RCC 7860 (cell line): ENCODE measurements around the gene TMEM151A.
"Not testable (repeated sequence)": the region's sequence is repeated elsewhere in the genome, so short reads cannot be mapped to it uniquely, and the experiment has no call there.

Experiments
- DNase-seq: peaks from one replicate; pipeline ENCODE4 v3.0.0-alpha.2; 2015; ENCODE audit warnings: low spot score
- FAIRE-seq: peaks from 2 replicates; lab custom pipeline; 2012; peaks lifted over from hg19 to GRCh38; lab: Jason Lieb, UNC

Gene TMEM151A

DNA sequence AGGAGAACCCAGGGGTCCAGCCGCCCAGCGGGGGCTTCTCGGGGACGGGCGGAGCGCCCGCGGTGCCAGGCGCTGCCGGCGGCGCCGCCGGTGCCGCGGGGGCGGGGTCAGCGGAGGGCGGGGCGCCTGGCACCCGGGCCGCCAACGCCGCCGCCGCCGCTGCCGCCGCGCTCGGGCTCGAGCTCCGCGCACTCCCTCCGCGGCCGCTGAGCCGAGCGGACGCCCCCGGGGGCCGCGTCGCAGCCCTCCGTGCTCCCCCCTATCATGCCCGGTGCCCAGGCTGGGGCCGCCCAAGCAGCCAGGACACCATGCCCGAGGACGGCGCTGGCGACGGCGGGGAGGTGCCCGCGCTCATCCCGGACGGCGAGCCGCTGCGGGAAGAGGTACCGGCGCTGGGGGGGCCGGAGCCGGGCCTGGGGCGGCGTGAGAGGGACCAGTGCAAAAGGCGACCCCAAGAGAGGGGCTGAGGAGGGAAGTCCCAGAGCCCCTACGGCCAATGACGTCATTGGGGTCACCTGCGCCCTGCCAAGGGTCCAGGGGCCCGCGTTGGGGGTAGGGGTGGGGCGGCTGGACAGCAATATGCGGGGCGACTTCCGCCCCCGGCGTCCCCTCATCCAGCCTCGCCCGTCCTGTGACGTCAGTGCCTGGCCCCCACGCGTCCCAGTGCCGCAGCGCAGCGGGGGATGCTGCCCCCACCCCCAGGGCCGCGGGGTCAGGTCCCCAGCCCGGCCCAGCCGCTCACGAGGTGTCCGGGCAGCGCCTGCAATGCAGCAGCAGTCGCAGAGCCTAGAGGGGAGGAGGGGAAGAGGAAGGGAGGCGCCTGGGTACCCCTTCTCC, at the start of gene TMEM151A:
TMEM151A (plus strand) TSS at position 189 of the 837 bp plus-strand sequence; CDS start at position 309, 120 bp downstream.
- FAIRE-seq (no peak), DNase-seq (no peak)

DNA sequence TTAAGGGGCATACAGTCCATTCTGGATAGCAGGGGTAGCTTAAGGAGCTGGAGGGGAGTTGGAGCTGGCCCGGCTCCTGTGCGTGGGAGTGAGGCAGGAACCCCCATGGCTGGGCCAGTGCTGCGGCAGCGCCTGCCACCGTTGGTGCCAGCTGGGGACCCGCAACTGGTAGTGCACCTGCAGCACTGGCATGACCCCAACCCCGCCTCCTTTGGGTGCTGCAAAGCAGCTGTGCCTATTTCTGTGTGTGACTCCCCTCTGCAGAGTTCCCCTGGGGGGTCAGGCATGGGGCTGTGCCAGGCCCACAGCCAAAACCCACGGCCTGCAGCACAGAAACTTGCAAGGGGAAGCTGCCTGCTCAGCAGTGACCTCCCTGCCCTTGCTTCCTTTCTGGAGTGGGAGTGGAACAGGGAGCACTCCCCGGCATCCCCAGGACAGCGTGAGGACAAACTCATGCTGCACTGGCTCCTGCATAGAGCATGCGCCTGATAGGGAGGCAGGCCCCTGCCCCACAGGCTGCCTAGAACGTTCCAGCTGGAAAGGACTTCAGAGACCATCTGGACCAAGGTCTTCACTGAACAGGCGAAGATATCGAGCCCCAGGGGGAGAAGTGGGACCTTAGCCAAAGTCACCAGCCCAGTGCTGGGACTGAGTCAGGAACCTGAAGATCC, 49.5 kb upstream of the TMEM151A start:
- DNase-seq (no peak), FAIRE-seq (no peak)

DNA sequence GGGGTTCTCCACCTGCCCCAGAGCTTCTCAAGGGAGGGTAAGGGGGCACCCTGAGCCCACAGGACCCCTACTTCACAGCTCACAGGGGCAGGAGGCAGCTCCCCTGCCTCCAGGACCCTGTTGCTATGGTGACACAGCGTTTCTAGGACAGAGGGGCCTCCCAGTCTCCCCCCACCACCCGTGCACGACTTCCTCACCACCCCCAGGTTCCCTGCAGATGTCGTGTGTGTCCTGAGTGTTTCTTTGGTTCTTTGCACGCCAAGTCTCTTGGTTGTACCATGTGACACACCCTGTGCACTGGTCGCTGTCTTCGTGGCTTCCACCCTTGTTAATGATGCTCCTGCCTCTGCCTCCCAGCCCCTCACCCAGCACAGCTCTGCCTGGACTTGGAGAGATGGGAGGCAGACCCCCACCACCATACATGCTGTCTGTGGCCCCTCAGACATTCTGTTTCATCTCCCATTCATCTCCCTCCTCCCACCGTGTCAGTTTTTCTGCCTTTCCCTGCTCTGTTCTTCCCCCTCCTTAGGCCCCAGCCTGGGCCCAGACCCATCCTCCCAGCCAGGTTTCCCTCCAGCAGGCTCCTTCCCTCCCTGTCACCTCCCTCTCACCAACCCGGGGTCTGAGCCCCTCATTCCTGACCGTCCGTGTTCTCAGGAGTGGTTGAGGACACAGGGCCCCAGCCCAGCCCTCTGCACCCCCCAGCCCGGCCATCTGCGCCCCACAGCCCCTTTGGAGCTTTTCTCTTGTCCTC, 47.7 kb upstream of the TMEM151A start:
- DNase-seq (no peak), FAIRE-seq (no peak)

DNA sequence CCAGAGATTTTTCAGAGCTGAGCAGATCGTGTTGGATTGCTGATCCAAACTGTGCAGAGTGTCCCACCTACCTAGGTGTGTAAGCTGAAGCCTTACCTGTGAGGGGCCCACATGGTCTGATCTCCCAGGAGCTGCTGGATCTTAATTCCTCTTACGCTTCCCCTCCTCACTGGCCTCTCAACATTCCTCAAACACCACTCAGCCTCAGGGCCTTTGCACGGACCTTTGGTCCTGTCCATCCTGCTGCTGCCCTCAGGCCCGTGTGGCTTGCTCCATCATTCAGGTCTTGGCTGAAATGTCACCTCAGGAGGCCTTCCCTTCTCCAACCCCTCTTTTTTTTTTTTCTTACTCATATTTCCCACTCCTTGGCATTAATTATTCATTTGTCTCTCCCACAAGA, 44.4 kb upstream of the TMEM151A start:
- DNase-seq (no peak), FAIRE-seq (no peak)

DNA sequence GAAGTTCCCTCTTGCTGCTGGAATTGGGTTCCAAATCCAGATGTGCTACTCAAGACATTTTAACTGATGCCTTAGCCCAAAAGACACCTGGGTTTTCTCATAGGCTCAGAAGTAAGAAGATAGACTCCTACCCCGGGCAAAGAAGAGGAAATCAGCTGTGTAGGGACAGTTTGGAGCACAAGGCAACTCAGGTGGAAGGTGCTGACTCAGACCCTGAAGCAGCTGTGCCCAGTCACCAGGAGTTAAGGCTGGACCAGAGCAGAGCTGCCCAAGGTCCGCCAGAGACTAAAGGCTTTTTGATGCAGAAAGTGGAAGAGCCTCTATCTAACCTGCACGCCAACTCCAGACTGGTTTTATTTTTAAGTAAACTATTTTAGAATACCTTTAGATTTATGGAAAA, 43.9 kb upstream of the TMEM151A start:
- FAIRE-seq (no peak), DNase-seq (no peak)

DNA sequence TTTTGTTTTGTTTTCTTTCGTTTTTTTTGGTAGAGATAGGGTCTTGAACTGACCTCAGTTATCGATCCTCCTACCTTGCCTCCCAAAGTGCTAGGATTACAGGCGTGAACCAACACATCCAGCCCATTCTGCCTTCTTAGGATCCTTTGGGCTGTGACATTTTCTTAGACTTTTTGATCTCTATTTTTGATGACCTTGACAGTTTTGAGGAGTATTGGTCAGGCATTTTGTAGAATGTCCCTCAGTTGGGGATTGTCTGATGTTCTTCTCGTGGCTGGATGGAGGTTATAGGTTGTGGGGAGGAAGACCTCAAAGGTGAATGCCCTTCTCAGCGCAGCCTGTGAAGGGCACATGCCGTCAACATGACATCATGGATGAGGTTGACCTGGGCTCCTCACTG, 42.8 kb upstream of the TMEM151A start:
- no peak for DNase-seq
- no peak for FAIRE-seq

DNA sequence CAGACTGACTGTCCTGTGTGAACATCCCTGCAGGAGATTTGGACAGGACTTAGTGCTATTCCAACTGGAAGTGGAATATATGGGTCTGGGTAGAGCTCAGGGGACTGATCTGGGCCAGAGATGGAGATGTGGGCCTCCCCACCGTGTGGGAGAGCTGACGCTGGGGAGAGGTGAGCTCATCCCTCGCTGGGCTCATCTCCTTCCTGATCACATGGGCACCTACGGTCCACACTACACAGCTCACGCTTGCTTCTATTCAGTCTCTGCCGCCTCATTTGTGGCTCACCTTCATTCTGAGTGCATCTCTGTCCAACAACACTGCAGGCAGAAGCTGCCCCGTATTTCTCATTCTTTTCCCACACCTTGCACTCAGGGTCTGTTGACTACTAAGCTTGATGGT, 39.9 kb upstream of the TMEM151A start:
- FAIRE-seq (no peak), DNase-seq (no peak)

DNA sequence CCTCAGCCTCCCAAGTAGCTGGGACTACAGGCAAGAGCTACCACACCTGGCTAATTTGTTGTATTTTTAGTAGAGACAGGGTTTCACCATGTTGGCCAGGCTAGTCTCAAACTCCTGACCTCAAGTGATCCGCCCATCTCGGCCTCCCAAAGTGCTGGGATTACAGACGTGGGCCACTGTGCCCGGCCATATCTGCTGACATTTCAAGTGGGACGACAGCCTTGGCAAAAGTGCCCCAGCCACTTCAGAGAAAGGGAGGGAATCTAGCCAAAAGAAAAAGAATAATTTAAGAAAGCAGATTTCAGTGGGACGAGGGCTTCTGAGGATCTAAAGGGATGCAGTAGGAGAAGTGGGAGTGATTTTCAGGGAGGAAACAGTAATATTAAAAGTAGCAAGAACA, 38.6 kb upstream of the TMEM151A start:
- DNase-seq, FAIRE-seq: not testable (repeated sequence)

DNA sequence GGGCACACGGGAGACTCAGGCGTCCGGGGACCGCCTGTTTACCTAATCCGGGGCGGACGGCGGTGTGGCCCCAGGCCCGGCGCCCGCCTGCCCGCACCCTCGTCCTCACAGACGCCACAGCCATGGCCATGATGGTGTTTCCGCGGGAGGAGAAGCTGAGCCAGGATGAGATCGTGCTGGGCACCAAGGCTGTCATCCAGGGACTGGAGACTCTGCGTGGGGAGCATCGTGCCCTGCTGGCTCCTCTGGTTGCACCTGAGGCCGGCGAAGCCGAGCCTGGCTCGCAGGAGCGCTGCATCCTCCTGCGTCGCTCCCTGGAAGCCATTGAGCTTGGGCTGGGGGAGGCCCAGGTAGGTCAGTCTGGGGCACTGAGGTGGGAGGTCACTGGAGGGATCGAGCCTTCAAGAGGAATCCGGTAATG, 33.2 kb upstream of the TMEM151A start:
- FAIRE-seq: no peak
- no peak for DNase-seq

DNA sequence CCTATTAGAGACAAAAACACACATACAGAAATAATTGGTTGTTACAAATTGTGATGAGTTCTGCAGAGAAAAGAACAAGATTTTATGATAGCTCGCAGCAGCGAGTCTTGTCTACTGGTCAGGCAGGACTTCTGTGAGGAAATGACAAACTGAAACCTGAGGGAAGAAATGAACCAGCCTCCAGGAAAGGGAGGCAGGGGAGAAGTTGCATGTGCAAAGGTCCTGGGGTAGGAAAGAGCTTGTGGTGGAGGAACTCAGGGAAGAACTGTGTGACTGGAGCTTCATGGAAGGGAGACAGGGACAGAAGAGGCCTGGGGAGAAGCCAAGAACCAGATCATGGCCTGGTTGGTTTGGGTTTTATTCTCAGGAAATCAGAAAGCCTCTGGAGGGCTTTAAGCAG, 32.5 kb upstream of the TMEM151A start:
- FAIRE-seq: no peak
- no peak for DNase-seq

DNA sequence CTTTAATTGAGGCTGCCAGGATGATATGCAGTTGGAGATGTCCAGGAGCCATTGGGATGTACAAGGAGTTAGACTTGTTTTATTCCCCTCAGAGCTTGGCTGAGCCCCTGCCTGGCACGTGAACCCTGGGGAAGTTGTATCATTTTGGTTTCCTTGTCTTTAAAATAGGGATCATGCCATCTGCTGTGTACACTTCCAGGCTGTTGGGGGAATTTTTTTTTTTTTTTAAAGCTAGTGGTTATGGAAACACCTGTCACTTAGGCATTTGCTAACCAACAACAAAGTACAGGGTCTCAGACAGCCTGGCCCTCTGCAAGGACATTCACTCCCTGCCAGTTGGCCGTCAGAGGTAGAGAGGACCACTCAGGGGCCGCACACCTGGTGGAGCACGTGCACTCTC, 31.7 kb upstream of the TMEM151A start:
- DNase-seq (no peak), FAIRE-seq (no peak)

DNA sequence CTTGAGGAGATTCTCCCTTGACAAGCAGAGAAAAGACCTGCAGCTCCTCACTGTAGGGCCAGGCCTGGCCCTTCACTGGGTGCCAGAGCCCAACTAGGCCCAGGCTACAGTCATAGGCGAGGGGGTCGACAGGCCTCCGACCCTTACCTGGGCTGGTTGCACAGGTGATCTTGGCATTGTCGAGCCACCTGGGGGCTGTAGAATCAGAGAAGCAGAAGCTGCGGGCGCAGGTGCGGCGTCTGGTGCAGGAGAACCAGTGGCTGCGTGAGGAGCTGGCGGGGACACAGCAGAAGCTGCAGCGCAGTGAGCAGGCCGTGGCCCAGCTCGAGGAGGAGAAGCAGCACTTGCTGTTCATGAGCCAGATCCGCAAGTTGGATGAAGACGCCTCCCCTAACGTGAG, 30.1 kb upstream of the TMEM151A start:
- no peak for FAIRE-seq
- DNase-seq: no peak

DNA sequence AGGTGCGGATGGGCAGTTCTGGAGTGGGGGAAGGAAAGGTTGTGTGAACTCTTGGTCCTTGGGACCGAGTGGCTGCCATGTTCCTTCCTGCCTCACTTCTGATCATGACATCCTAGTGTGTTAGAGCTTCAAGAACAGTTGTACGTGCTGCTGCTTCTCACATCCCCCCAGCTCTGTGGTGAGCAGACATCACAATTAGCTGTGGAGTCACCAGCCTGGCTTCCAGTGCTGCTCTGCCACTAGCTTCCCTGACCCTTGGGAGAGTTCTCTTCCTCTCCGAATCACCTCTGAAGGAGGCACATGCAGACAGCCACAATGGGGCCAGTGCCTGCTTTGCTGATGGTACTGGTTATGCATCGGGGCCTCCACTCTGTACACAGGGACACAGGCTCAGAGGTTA, 29.5 kb upstream of the TMEM151A start:
- FAIRE-seq: no peak
- no peak for DNase-seq

DNA sequence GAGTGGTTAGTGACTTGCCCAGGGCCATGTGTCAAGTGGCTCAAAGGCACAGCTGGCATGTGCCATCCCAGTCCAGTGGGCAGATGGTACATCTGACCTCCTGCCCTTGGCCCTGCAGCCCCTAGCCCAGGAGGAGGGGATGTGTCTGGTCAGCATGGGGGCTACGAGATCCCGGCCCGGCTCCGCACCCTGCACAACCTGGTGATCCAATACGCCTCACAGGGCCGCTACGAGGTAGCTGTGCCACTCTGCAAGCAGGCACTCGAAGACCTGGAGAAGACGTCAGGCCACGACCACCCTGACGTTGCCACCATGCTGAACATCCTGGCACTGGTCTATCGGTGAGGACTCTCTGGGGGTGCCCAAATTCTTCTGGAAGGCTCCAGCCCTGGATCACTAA, 29.0 kb upstream of the TMEM151A start:
- no peak for FAIRE-seq
- DNase-seq: no peak

DNA sequence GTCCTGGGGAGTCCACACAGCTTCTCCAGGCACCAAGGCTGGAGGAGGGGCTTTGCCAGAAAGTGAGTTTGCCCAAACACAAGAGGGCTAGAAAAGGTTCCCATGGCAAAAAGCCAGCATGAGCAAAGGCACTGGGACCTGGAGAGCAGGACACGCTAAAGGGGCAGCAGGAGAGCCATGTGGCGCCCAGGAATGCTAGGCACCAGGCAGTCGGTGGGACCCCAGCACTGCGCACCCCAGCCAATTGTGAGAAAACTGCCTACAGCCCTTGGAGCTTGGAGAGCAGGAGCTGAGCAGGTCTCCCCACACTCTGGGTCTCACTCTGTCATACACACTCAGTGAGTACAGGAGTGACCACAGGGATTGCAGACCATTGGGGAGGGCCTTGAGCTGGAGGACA, 28.5 kb upstream of the TMEM151A start:
- FAIRE-seq (no peak), DNase-seq (no peak)

DNA sequence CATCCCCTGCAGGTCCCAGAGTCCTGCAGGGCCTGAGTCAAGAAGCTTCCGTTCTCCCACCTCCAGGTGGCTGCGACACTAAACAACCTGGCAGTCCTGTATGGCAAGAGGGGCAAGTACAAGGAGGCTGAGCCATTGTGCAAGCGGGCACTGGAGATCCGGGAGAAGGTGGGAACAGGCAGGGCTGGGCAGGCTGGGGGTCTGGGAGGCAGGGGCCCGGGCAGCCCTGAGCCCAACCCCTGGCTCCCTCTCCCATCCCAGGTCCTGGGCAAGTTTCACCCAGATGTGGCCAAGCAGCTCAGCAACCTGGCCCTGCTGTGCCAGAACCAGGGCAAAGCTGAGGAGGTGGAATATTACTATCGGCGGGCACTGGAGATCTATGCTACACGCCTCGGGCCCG, 27.9 kb upstream of the TMEM151A start:
- DNase-seq (no peak), FAIRE-seq (no peak)

DNA sequence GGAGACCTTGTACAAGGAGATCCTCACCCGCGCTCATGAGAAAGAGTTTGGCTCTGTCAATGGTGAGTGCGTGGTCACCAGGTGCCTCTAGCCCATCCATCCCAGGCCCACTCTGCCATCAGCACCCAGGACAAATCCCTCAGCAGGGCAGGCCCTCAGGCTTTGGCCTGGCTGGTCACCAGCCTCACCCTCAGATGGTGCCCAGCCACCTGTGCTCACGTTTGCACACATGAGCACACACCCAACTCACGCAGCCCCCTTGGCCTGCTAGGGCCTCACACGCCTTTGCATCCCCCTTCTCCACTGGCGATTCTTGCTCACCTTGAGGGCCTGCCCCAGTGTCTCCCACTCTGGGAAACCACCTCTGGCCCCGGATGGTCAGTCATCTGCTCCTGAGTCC, 27.3 kb upstream of the TMEM151A start:
- DNase-seq (no peak), FAIRE-seq (no peak)

DNA sequence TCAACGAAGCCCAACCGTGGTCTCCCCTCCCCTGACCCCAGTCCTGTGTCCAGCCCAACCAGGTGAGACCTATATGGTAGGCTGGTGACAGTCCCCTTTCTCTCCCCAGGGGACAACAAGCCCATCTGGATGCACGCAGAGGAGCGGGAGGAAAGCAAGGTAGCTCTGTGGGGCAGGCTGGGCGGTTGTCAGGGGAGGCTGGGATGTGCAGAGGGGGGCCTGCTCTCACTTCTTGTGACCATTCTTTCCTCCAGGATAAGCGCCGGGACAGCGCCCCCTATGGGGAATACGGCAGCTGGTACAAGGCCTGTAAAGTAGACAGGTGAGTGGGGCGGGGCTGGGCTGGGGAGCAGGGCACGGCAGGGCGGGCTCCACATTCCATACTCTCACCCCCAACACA, 26.8 kb upstream of the TMEM151A start:
- no peak for FAIRE-seq
- DNase-seq: no peak

DNA sequence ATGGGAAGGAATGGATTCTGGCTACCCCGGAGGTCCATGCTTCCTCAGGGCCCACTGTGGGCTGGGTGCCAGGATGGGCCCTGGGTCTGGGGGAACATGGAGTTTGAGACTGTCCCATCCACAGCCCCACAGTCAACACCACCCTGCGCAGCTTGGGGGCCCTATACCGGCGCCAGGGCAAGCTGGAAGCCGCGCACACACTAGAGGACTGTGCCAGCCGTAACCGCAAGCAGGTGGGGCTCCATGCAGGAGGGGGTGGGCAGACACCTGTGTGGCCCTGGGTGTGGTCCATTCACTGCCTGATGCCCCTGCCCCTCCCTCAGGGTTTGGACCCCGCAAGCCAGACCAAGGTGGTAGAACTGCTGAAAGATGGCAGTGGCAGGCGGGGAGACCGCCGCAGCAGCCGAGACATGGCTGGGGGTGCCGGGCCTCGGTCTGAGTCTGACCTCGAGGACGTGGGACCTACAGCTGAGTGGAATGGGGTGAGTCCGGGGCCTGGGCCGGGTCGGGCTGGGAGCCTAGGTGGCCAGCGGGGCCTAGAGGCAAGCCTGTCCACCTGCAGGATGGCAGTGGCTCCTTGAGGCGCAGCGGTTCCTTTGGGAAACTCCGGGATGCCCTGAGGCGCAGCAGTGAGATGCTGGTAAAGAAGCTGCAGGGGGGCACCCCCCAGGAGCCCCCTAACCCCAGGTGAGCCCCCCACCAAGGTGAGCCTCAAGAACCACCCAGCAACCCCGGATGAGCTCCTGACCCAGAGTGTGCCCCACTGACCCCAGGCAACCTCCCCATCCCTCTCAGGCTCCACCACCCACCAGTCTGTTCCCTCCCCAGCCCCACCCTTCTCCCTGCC, 25.9 kb upstream of the TMEM151A start:
- no peak for FAIRE-seq
- DNase-seq: no peak

DNA sequence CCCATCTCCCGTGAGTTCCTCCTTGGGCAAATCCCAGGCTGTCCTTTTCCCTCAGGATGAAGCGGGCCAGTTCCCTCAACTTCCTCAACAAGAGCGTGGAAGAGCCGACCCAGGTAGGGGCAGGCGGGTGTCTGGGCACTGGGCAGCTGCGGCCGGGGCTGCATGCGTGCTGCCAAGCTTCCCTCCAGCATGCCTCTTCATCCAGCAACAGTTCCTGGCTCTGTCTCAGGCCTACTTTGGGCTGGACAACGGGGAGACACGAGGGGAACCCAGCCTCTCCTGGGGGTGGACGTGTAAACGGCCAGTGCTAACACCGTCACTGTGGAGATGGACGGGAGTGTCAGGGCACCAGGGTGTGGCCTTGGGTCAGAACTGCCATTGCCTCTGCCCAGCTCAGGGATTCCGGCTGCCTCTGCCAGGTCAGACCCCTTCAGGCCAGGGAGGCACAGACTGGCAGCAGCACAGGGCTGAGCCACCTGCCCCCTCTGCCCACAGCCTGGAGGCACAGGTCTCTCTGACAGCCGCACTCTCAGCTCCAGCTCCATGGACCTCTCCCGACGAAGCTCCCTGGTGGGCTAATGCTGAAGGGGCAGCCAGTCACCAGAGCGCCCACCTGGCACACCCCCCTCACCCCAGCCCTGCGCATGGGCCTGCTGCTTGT, 25.2 kb upstream of the TMEM151A start:
- no peak for FAIRE-seq

More for the DNA sequence above, 25.2 kb upstream of the TMEM151A start:
- no peak for DNase-seq
